IPS-15b (cell line): ENCODE results near the gene TSPEAR.

Source experiments
- H3K27me3 ChIP-seq: one replicate; pipeline ENCODE4 v1.6.1; 2013; ENCODE audit warnings: low read length; ENCODE audit not compliant: control insufficient read depth, insufficient read depth
- H3K36me3 ChIP-seq: one replicate; pipeline ENCODE4 v1.6.1; 2013; ENCODE audit warnings: low read length; ENCODE audit not compliant: control insufficient read depth, insufficient read depth
- H3K4me1 ChIP-seq: one replicate; pipeline ENCODE4 v1.6.1; 2013; ENCODE audit warnings: mild to moderate bottlenecking, low read length; ENCODE audit not compliant: control insufficient read depth, insufficient read depth
- H3K4me3 ChIP-seq: one replicate; pipeline ENCODE4 v1.5.1; 2013; ENCODE audit warnings: low read depth, low read length
- H3K9ac ChIP-seq: one replicate; pipeline ENCODE4 v1.6.1; 2013; ENCODE audit warnings: low read depth, mild to moderate bottlenecking, low read length
- H3K9me3 ChIP-seq: one replicate; pipeline ENCODE4 v1.6.1; 2013; ENCODE audit warnings: mild to moderate bottlenecking, low read length; ENCODE audit not compliant: control insufficient read depth, insufficient read depth

TSPEAR gene

DNA sequence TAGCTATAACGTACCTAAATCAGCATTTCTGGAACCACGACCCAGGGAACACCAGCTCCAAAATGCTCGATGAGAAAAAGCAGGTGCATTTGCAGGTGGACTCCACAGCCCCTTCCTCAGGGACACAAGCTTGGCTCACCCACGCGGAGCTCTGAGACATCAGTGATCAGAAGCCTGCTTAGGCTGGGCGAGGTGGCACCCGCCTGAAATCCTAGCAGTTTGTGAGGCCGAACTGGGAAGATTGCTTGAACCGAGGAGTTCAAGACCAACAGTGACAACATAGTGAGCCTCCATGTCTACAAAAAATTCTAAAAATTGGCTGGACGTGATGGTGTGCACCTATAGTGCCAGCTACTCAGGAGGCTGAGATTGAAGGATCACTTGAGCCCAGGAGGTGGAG, 2.5 kb upstream of the TSPEAR start:
- Histone ChIP-seq H3K36me3 (no peaks in the 10 kb centered on the region), H3K27me3 (peaks cover 41% of the 10 kb centered on the region), H3K9ac (no peak overlapping the region), H3K4me3 (no peak overlapping the region), H3K4me1 (peaks cover 23% of the 10 kb centered on the region), H3K9me3 (no peaks in the 10 kb centered on the region)

DNA sequence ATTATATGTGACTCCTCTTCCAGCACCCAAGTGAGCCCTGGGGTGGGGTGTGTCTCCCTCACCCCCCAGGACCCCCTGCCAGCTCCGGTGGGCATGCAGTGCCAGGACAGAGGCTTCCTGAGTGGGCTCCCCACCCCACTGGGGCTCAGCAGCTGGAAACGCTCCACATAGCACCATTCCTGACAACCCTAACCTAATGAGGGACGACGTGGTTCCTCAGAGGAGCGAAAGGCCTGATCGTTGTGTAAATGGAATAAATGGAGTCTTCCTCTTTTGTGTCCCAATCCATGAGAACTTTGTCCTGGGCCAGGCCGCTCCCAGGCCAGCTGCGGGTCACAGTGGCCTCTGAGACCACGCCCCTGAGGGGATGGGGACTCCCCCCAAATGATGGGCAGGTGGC, 1.8 kb upstream of the TSPEAR start:
- peaks cover 46% of the 10 kb centered on the region for H3K27me3 ChIP-seq
- no peaks in the 10 kb centered on the region for H3K9me3 ChIP-seq
- peaks cover 25% of the 10 kb centered on the region for H3K4me1 ChIP-seq
- no peak overlapping the region for H3K9ac ChIP-seq
- no peak overlapping the region for H3K4me3 ChIP-seq
- no peaks in the 10 kb centered on the region for H3K36me3 ChIP-seq

DNA sequence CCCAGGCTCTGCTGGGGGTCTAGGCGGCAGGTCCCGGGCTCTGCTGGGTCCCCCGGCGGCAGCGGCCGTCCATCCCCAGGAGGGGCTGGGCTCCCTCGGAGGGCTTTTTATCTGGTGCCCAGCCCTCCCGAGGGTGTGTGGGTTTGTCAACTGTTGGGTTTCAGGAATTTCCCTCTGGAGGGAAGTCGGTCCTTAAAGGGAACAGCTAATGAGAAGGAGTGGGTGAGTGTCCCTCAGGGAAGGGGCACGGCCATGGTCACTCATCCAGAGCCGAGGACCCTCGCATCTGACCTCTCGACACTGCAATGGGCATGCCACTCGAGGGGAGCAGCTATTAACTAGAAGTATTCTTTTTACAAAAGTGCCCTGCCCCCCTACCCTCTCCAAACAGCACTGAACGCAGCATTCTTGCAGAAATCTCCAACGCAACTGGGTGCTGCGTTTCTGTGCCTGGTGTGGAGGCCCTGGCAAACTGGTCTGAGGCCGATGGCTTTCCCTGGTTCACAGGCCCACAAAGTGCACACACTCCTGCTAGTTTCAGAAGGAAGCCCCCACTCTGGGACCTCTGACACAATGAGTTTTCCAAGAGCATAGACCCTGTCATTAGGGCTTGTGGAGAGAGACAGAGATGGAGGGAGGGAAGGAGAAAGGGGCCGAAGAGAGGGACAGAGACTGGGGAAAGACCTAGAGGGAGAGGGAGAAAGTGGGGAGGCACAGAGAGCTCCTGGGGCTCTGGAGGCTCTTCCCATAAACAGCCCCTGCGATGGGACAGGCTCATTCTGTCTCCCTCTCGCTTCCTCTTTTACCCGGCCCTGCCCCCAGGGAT, 1.0 kb upstream of the TSPEAR start:
- Histone ChIP-seq H3K4me3 (peak overlapping the region; percentile 48), H3K9ac (peak overlapping the region; percentile 5), H3K36me3 (no peaks in the 10 kb centered on the region), H3K9me3 (no peaks in the 10 kb centered on the region), H3K27me3 (peaks cover 46% of the 10 kb centered on the region), H3K4me1 (peaks cover 24% of the 10 kb centered on the region)

DNA sequence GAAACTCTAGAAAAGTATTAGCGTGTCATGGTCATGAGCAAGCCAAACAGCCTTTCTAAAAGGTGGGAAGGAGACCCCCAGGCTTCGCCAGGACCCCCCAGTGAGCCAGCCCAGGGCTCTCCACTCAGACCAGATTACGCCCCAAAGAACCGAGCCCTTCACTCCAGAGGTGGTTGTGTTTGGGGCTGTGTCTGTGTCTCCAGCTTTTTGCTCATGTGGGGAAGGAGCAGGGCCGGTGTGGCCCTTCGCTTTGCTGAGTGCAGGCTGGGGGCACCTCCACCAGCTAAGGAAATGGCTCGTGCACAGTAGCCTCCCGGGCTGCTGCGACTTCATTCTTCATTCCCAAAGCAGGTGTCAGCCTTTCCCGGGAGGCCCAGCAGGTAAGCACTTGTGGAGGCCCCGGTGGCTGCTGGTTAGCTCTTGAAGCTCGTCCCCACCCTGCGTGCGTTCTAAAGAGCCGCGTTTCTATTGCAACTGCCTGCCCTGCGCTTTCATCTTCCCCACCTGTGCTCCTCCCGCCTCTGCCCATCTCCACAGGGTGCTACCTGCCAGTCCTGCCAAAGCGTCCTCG, 531 bp downstream of the TSPEAR start:
- Histone ChIP-seq H3K4me3 (peak overlapping the region; percentile 56), H3K9me3 (no peaks in the 10 kb centered on the region), H3K4me1 (peaks cover 24% of the 10 kb centered on the region), H3K36me3 (no peaks in the 10 kb centered on the region), H3K27me3 (peaks cover 46% of the 10 kb centered on the region), H3K9ac (no peak overlapping the region)

DNA sequence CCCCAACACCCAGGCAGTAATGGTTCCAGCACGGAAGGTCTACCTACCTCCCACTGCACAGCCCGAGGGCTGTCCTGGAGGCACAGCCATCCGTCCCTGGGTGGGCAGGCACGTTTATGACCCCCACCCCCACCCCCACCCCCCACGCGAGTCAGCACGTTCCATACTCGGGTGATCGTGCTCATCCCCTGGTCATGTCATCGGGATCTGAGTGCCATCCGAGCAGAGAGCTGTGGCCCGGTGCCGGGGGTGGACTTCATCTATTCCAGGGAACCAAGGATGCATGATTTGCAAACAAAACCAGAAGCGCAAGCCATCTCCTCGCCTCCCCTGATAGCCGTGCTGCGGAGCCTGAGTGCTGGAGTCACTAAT, 1.1 kb downstream of the TSPEAR start:
- Histone ChIP-seq H3K4me3 (peak overlapping the region; percentile 56), H3K27me3 (peaks cover 46% of the 10 kb centered on the region)

DNA sequence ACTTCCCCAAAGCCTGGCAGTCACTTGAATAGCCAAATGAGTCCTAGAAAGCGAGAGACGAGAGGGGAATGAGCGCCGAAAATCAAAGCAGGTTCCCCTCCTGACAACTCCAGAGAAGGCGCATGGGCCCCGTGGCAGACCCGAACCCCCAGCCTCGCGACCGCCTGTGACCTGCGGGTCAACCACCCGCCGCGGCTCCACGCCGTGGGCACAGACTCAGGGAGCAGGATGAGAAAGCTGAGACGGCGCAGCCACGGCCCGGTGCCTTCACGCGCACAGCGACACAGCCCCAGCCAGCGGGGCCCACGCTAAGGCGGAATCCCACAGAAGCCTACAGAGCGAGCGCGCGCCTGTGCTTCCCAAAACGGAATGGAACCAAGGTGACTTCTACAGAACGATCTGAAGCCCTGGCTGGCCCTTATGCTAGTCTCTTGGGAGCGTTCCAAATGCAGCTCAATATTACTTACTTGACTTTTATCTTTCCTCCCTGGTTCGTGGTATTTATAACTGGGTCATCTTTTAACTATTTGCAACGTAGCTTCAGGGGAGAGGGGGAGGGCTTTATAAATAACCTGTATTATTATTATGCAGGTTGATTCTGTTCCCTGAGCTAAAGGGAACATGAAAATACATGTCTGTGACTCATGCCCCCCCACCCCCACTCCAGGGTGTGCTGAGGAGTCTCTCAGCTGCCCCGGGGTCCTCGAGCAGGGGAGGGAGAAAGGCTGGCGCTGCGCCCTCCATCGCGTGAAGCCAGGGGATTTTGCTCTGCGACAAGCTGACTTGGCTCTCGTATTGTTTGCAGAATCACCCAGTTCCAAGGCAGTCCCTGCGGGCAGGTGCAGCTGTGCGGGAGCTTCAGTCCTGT, 1.7 kb downstream of the TSPEAR start:
- H3K36me3 ChIP-seq = no peaks in the 10 kb centered on the region
- H3K9ac ChIP-seq = no peak overlapping the region
- peak overlapping the region; percentile 48 for H3K4me3 ChIP-seq
- peaks cover 24% of the 10 kb centered on the region for H3K4me1 ChIP-seq
- peaks cover 46% of the 10 kb centered on the region for H3K27me3 ChIP-seq
- no peaks in the 10 kb centered on the region for H3K9me3 ChIP-seq

More for the DNA sequence above, 1.1 kb downstream of the TSPEAR start:
- Histone ChIP-seq H3K9me3 (no peaks in the 10 kb centered on the region), H3K4me1 (peaks cover 24% of the 10 kb centered on the region), H3K9ac (no peak overlapping the region), H3K36me3 (no peaks in the 10 kb centered on the region)

DNA sequence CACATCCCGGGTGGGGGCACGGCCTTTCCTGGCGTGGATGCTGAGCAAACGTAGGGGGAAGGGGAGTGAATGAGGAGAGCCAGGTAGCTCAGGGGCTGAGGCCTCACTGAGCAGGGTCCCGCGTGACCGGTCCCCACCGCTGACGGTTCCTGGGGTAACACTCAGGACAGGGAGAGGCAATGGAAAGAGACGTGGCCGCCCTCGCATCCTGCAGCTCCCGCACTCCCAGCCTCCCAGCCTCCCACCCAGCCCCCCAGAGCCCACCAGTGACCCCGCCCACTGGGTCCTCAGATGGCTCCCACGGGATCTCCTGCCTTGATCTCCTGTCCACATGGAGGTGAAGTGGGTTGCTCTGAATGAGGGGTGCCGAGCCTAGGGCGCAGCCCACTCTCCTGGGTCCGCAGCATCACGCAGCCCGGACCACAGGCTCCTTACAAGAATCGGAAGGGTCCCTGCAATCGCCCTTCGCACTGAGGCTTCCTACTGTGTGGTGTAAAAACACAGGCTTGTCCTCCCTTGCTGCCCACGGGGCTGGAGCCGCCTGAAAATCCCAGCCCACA, 2.4 kb downstream of the TSPEAR start:
- H3K36me3 ChIP-seq = no peaks in the 10 kb centered on the region
- no peaks in the 10 kb centered on the region for H3K9me3 ChIP-seq
- peaks cover 29% of the 10 kb centered on the region for H3K4me1 ChIP-seq
- peak overlapping the region; percentile 24 for H3K9ac ChIP-seq
- H3K4me3 ChIP-seq = peak overlapping the region; percentile 48
- peaks cover 46% of the 10 kb centered on the region for H3K27me3 ChIP-seq

DNA sequence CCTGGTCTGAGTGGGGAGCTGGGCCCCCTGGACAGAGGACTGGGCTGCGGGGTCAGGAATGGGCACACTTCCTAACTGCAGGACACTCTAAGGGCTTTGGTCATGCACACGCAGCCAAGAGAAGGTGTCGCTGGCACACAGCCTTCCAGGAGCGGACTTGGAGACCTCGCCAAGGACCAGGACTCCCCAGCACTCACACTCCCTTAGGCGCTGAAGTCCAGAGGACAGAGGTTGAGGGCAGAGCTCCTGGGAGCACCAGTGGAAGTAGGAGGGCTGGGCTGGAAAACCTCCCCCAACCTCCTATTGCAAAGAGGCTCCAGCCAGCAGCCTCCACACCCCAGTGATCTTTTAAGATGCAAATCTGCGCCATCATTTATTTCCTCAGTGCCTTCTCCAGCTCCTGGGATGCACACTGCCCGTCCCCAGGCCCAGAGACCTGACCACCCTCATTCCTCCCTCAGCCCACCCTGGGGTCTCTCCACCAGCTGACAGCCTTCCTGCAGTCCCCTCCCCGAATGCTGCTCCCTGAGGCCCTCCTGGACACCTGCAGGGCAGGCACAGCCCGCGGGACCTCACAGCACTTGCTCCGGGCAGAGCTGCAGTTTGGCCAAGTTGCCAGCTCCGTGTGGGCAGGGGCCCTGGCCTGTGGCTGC, 3.0 kb downstream of the TSPEAR start:
- Histone ChIP-seq H3K9me3 (no peaks in the 10 kb centered on the region), H3K27me3 (peaks cover 40% of the 10 kb centered on the region), H3K9ac (no peak overlapping the region), H3K4me1 (peaks cover 35% of the 10 kb centered on the region), H3K4me3 (peak overlapping the region; percentile 48), H3K36me3 (no peaks in the 10 kb centered on the region)

DNA sequence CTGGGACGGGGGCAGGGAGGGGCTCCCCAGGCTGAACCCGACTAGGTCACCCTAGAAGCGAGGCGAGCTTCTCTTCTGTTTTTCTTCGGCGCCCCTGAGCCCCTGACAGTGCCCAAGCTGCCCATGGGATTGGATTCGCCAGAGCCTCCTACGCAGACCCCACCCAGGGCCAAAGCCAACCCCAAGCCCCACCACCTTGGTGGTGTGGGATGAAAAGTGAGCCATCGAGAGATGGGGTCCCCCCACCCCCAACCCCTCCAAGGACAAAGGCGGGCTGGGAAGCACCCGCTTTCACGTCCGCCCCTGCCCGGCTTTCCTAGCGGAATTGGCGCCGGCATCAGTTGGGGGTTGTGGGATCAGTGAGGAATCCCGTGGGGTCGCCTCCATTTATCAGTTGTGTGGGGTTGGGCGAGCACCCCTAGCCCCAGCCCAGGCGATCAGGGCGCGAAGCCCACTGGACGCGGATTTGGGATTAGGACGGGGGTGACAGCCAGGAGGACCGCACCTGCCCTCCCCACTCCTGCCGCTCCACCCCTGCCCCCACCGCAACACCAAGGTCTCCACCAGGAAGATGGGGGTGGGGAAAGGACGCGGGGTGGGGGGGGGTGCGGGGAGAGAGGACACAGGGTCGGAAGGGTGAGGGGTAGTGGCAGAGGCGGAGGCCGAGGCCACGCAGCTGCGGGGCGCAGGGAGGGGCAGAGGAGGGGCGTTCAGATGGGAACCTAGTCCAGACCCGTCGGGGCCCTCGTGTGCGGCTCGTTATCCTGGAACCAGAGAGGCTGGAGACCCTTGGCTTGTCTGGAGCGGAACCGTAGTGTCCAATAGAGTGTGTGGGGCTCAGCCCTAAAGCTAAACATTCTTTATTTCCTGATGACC, 4.4 kb downstream of the TSPEAR start:
- Histone ChIP-seq H3K36me3 (no peaks in the 10 kb centered on the region), H3K27me3 (peaks cover 29% of the 10 kb centered on the region), H3K4me3 (peak overlapping the region; percentile 75), H3K4me1 (peaks cover 31% of the 10 kb centered on the region), H3K9me3 (no peaks in the 10 kb centered on the region), H3K9ac (peak overlapping the region; percentile 92)

DNA sequence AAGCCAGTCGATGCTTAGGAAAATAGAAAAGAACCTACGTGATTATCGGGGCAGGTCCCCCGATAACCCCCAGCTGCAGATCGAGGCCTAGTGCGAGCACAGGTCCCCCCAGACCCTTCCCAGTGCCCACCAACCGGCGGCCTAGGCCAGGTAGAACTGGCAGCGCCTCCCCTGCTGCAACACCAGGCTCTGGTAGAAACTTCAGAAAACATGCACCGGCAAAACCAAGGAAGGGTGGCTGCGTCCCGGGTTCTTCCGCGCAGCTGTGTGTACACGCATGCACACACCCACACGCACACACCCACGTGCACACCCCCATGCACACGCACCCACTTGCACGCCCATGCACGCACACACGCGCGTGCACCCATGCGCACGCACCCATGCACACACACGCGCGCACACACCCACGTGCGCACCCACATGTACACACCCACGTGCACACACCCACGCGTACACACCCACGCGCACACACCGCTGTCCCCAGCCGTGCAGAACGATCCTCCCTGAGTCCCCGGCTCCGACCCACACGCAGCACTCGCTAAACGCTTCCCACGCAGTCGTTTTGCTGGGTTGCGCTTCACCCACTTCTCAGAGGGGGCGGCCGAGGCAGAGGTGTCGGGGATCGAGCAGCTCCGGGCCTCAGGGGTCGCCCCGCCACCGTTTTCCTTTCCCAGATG, 5.2 kb downstream of the TSPEAR start:
- Histone ChIP-seq H3K27me3 (peaks cover 27% of the 10 kb centered on the region), H3K9me3 (no peaks in the 10 kb centered on the region), H3K4me1 (peaks cover 35% of the 10 kb centered on the region), H3K4me3 (peak overlapping the region; percentile 75), H3K9ac (peak overlapping the region; percentile 92), H3K36me3 (no peaks in the 10 kb centered on the region)
